CD4-positive, alpha-beta T cell (primary cell): ENCODE results near the gene ZBTB39. TPM values are rescaled to one million over a fixed set of nuclear protein-coding genes. Genes with fewer than 3 reads are reported as not detected.

Source experiments
- ATAC-seq: fragments of 200-7000 bp; cut with Tn5 transposase; one replicate; pipeline ENCODE4 v1.10.0; 2022; ENCODE audit warnings: mild to moderate bottlenecking; ENCODE audit not compliant: poor library complexity
- CTCF ChIA-PET: fragments of 350-600 bp; sonication (Branson Sonifier 250); formaldehyde crosslinking; loops from one replicate; lab custom pipeline; 2021; ENCODE audit warnings: antibody characterized with exemption, inconsistent platforms; lab: Charles Lee
- POLR2A ChIA-PET: fragments of 350-600 bp; sonication (Branson Sonifier 250); formaldehyde crosslinking; loops from one replicate; lab custom pipeline; 2021; ENCODE audit warnings: antibody characterized with exemption, inconsistent platforms; lab: Charles Lee
- DNase-seq, 14 experiments: peaks; one replicate each; pipeline ENCODE4 v3.0.0-alpha.2; 2013 to 2020; ENCODE audit warnings: mixed read lengths in 2 of 14
- H3K27ac ChIP-seq, 2 donors: one replicate each; pipeline versions ENCODE4 v1.5.1 to v1.7.0; 2013; ENCODE audit warnings: low read length in 2 of 2, low read depth in 1 of 2, mild to moderate bottlenecking in 1 of 2
- H3K27me3 ChIP-seq, 2 experiments: 1 replicate in 1 of 2; 2 replicates in 1 of 2; pipeline versions ENCODE4 v1.6.1 to v1.7.0; 2013; ENCODE audit warnings: low read length in 2 of 2, control low read depth in 1 of 2, mild to moderate bottlenecking in 1 of 2, moderate library complexity in 1 of 2; ENCODE audit not compliant: insufficient read depth in 2 of 2, control insufficient read depth in 1 of 2
- H3K36me3 ChIP-seq: one replicate; pipeline ENCODE4 v1.6.1; 2013; ENCODE audit warnings: low read length, control low read depth; ENCODE audit not compliant: insufficient read depth
- H3K4me1 ChIP-seq: one replicate; pipeline ENCODE4 v1.6.1; 2013; ENCODE audit warnings: low read length, control low read depth; ENCODE audit not compliant: insufficient read depth
- H3K4me3 ChIP-seq: one replicate; pipeline ENCODE4 v1.5.1; 2013; ENCODE audit warnings: mild to moderate bottlenecking, low read length, moderate library complexity
- H3K9me3 ChIP-seq, 2 experiments: 1 replicate in 1 of 2; 2 replicates in 1 of 2; pipeline versions ENCODE4 v1.6.1 to v1.7.0; 2013; ENCODE audit warnings: low read length in 2 of 2, mild to moderate bottlenecking in 2 of 2, control low read depth in 1 of 2, moderate library complexity in 1 of 2; ENCODE audit not compliant: control insufficient read depth in 1 of 2, insufficient read depth in 1 of 2
- H3K27ac Mint-ChIP-seq: one replicate; pipeline ENCODE4 v1.8.0; 2020; ENCODE audit warnings: mixed read lengths
- H3K27me3 Mint-ChIP-seq: one replicate; pipeline ENCODE4 v1.8.0; 2021; ENCODE audit warnings: mixed read lengths
- H3K36me3 Mint-ChIP-seq: one replicate; pipeline ENCODE4 v1.8.0; 2021; ENCODE audit warnings: low read depth, mixed read lengths
- H3K4me1 Mint-ChIP-seq: one replicate; pipeline ENCODE4 v1.8.0; 2021; ENCODE audit warnings: low read depth, mixed read lengths
- H3K4me3 Mint-ChIP-seq: one replicate; pipeline ENCODE4 v1.8.0; 2020; ENCODE audit warnings: mild to moderate bottlenecking, mixed read lengths
- H3K9me3 Mint-ChIP-seq: one replicate; pipeline ENCODE4 v1.8.0; 2020; ENCODE audit warnings: mixed read lengths
- intact Hi-C, 2 experiments: fragments of 100-400 bp; cut with DNase I in 1 of 2; cut with micrococcal nuclease in 1 of 2; formaldehyde crosslinking; loops; one replicate each; pipeline versions ENCODE4 v1.15.1 to v1.9.0; 2023 to 2025; cut with DNase I, micrococcal nuclease
- total RNA-seq, 174 experiments: library from RNA in 2 of 174; stranded (reverse) in 2 of 174; gene quantifications; one replicate each; pipeline ENCODE4 v1.2.3 and lab custom pipeline; 2021 to 2026
- TF ChIP-seq, protein P1 (sequence below): fragments of 200-600 bp; IDR thresholded peaks from one replicate; pipeline ENCODE4 v1.8.0; 2022; ENCODE audit warnings: antibody characterized with exemption, mild to moderate bottlenecking

ZBTB39 gene
- total RNA-seq, 2 experiments from 2014 or later = 6.9 to 8.0 TPM

GRCh38 chr12:57031789-57032188 lies 25.4 kb upstream of the ZBTB39 start:
- no peak overlapping the region for H3K27ac ChIP-seq
- POLR2A ChIA-PET = interaction anchor here (0.6 to 2.5 kb wide), 10 partner anchors 8 to 362 kb away, joined by 3 to 8 read pairs (median 4); partner anchors contain the start of genes STAT6 and ZBTB39
- no peaks in the 10 kb centered on the region for H3K9me3 ChIP-seq
- Mint-ChIP-seq H3K36me3 (no peaks in the 10 kb centered on the region), H3K9me3 (no peaks in the 10 kb centered on the region), H3K27ac (no peak overlapping the region), H3K4me1 (peaks cover 54% of the 10 kb centered on the region), H3K4me3 (no peak overlapping the region), H3K27me3 (no peaks in the 10 kb centered on the region)
- intact Hi-C loops = no loop called here
- DNase-seq = no peak
- H3K4me1 ChIP-seq = peaks cover 40% of the 10 kb centered on the region
- no peaks in the 10 kb centered on the region for H3K27me3 ChIP-seq
- H3K4me3 ChIP-seq = no peak overlapping the region
- TF ChIP-seq, protein P1, sequence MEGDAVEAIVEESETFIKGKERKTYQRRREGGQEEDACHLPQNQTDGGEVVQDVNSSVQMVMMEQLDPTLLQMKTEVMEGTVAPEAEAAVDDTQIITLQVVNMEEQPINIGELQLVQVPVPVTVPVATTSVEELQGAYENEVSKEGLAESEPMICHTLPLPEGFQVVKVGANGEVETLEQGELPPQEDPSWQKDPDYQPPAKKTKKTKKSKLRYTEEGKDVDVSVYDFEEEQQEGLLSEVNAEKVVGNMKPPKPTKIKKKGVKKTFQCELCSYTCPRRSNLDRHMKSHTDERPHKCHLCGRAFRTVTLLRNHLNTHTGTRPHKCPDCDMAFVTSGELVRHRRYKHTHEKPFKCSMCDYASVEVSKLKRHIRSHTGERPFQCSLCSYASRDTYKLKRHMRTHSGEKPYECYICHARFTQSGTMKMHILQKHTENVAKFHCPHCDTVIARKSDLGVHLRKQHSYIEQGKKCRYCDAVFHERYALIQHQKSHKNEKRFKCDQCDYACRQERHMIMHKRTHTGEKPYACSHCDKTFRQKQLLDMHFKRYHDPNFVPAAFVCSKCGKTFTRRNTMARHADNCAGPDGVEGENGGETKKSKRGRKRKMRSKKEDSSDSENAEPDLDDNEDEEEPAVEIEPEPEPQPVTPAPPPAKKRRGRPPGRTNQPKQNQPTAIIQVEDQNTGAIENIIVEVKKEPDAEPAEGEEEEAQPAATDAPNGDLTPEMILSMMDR = no peak
- CTCF ChIA-PET = interaction anchor here (1.0 to 2.1 kb wide), 4 partner anchors 10 to 38 kb away, joined by 3 to 5 read pairs (median 4); no protein-coding TSS in a partner anchor
- no peak for ATAC-seq
- no peaks in the 10 kb centered on the region for H3K36me3 ChIP-seq

DNA sequence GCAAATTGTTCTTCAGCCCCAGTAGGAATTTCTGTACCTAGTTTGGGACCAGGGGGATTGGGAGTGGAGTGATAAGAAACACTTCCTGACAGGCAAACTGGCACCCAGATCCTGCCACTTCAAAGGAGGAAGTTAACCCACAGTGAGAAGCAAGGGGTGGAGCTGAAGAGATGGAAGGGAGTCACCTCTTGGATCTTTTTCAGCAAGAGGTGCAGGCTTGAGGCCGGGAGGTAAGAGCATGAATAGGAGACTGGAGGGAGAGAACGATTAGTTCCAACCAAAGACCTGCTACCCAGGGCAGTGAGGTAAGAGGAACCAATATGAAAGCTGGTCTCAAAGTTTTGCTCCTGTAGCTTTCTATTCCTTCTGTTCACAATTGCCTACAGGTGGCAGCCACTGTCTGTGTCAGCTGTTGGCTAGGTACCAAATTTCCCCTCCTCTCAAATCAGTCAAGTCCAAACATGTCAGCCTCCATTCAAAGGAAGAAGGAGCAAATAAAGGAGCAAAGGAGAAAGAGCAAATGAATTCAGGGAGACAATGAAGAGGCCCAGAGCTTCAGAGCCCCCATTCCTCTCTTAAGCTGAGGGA lies 24.9 kb upstream of the ZBTB39 start:
- Mint-ChIP-seq H3K4me3 (no peak overlapping the region), H3K27ac (peak overlapping the region; percentile 14), H3K36me3 (no peaks in the 10 kb centered on the region), H3K4me1 (peaks cover 59% of the 10 kb centered on the region), H3K9me3 (no peaks in the 10 kb centered on the region), H3K27me3 (no peaks in the 10 kb centered on the region)
- CTCF ChIA-PET = interaction anchor here (0.8 to 2.1 kb wide), 5 partner anchors 10 to 38 kb away, joined by 3 to 5 read pairs (median 3); no protein-coding TSS in a partner anchor
- Histone ChIP-seq H3K27me3 (no peaks in the 10 kb centered on the region), H3K36me3 (no peaks in the 10 kb centered on the region), H3K4me3 (no peak overlapping the region), H3K9me3 (no peaks in the 10 kb centered on the region), H3K4me1 (peaks cover 43% of the 10 kb centered on the region), H3K27ac (no peak overlapping the region)
- TF ChIP-seq, protein P1 = no peak
- POLR2A ChIA-PET = interaction anchor here (0.6 to 2.5 kb wide), 11 partner anchors 9 to 361 kb away, joined by 3 to 8 read pairs (median 4); partner anchors contain the start of genes STAT6 and ZBTB39
- DNase-seq = peak in 5 of 14 experiments; percentile 12 to 54 (median 47)
- ATAC-seq = peak; percentile 82
- intact Hi-C loops = no loop called here

- Mint-ChIP-seq H3K9me3 (no peaks in the 10 kb centered on the region), H3K36me3 (no peaks in the 10 kb centered on the region), H3K4me1 (peaks cover 67% of the 10 kb centered on the region), H3K27ac (no peak overlapping the region), H3K4me3 (no peak overlapping the region), H3K27me3 (no peaks in the 10 kb centered on the region)
- ChIA-PET POLR2A (interaction anchor here (1.3 kb wide), 1 partner anchor 19 kb away, joined by 3 read pairs; no protein-coding TSS in a partner anchor), CTCF (no interaction called here)
- no peaks in the 10 kb centered on the region for H3K9me3 ChIP-seq
- H3K27me3 ChIP-seq = no peaks in the 10 kb centered on the region
- no peak overlapping the region for H3K4me3 ChIP-seq
- intact Hi-C loops = no loop called here
- no peaks in the 10 kb centered on the region for H3K36me3 ChIP-seq
- TF ChIP-seq, protein P1 = no peak
- DNase-seq = no peak
- ATAC-seq = no peak
- no peak overlapping the region for H3K27ac ChIP-seq
- peaks cover 43% of the 10 kb centered on the region for H3K4me1 ChIP-seq
Measured at GRCh38 chr12:57029457-57029856, 23.1 kb upstream of the ZBTB39 start.
